GM21825 (cell line): ENCODE measurements around the gene PTPRD.

Experiments used
- ATAC-seq: cut with Tn5 transposase; IDR thresholded peaks from one replicate; pipeline ENCODE4 v1.9.1; 2021; ENCODE audit warnings: mild to moderate bottlenecking, moderate library complexity; ENCODE audit not compliant: unreplicated experiment

PTPRD gene

DNA sequence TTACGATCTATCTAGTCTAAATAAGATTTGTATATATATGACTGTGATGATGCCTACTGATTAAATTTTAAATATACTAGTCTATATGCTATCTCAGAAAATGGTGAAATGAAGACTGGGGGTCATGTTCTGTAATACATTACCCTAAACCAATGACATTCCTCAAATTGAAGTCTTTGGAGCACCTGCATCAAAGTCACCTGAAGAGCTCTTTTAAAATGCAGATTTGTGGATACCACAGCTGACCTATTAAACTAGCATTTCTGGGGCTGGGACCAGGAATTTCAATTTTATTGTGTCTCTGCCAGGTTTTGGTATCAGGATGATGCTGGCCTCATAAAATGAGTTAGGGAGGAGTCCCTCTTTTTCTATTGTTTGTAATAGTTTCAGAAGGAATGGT is 2181.3 kb downstream of the PTPRD start:
- no peak for ATAC-seq

DNA sequence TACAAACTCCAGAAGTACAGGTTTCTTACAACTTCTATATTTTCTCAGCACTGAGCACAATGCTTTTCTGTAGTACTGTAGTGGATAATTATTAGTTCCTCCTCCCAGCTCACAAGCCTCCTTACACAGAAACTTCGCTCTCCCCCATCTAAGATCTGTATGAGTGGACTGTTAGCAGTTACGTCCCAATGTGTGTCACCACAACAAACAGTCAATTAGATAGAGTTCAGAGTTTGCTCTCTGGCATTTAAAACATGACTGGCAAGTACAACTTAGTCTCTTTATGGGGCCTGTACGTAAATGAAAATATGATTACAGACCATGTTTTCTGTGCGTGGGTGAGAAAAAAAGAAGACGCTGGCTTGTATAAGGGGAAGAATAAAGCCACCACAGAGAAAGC is 2181.9 kb downstream of the PTPRD start:
- ATAC-seq: no peak

DNA sequence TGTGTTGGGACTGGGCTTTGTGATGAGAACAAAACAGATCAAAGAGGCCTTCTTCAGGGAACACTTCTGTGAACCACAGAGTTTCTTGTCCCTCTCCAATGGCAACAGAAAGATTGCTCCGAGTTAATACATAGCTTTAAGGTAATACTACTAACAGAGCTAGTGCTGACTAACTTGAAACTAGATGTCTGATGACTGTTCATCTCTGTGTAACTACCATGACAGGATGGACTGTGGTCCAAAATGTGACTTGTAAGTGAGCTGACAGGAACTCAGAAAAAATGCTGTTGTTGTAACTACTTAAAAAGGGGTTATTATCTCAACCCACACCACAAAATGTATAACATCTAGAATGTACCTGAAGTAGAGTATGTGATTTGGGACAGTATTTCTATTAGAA is 2183.0 kb downstream of the PTPRD start:
- ATAC-seq: no peak

DNA sequence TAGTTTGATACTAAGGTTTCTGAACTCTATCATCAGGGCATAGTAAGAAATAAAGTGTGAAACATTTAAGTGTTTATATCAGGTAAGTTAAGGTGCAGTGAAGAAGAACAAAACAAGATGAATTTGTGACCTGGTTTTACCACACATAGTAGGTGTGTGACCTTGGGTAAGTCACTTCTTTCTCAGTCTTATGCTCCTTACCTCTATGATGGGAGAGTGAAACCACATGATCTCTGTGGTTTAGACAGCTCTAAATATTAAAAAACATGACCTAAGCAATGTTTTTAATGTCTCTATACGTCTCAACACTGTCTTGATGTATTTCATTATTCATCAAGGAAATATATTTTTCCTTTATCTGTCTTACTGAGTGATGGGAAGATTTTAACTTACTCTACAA is 2183.6 kb downstream of the PTPRD start:
- ATAC-seq: no peak

DNA sequence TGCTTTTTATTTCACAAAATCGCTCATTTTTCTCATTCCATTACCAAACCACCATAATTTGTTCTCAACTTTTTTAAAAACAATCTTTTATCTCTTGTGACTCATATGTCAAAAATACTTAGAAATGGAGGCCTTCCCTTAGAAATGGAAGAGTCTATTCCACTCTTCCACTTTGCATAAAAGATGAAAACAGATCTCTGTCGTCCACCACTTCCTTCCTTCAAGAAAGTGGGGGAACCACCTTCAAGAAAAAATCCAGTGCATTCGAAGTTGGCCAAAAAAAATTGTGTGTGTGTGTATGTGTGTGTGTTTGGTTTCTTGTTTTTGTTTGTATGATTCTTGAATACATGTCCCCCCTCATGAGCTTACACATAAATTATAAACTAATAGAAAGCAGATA is 2184.4 kb downstream of the PTPRD start:
- no peak for ATAC-seq

DNA sequence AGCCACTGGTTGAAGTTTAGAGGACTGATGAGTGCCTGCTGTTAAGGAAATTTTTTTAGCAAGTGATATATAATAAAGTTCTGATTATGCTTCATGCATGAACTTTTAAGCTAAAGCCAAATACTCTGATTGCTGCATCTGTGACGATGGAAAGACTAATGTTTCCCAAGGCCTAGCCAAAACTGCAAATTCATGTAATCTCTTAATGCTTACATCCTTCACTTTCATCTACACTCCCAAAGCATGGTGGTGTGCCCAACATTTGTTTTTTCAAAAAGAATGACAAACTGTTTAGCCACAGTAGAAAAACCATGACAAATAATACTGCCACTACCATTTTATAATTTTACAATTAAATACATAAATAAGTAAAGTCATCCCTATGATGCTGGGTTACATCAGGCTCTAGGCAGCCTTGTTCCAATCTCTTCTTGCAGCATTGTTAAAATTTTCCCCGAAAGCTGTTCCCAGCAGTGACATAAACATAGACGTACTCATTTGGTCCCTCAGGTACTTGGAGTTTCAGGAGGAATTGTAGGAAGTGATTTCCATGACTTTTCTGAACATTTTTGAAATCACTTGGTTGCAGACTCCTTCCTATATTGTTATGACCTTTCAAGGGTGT is 2187.9 kb downstream of the PTPRD start:
- ATAC-seq: no peak

DNA sequence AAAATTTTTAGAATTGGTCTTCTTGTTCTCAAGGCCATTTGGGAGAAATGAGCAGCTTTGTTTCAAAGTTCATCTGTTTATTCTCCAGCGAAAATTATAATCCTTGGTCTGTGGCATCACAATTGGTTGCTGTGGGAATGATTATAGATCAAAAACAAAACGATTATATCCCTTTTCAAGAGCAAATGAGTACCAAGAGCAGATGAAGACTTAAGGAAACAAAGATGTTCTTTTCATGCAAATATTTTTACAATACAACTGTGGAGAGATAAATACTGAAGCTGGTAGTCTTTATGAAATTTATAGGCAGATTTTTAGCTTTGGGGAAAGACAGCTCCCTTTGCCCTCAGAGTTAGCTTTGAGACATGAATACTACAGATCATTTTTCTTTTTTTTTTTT is 2192.4 kb downstream of the PTPRD start:
- ATAC-seq: no peak

DNA sequence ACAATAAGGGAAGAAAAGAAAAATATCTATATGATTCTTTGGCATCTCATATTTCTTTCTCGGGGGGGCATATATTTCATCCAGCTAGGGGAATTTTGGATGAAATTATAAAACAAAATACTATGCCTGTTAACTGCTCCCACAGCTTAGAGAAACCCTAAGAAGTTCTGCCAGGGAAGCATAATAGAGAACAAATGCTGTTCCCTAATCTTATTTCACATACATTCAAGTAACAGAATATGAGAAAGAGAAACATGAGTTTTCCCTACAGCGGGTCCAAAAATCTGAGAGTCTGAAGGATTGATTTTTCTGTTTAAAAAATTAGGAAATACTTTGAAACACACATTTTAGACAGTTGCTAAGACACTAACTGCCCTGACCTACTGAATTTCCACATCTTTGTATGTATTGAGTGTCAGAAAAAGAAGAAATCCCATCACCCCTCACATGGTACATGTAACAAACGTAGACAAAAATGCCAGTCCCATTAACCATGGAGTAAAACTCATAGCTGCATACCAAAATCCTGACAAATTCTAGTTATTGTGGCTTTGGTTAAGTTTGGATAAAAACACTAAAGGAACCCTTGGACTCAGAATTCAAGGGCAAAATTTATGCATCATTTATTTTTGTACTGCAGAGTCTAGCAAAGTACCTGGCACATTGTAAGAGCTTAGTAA is 2193.1 kb downstream of the PTPRD start:
- ATAC-seq: no peak

DNA sequence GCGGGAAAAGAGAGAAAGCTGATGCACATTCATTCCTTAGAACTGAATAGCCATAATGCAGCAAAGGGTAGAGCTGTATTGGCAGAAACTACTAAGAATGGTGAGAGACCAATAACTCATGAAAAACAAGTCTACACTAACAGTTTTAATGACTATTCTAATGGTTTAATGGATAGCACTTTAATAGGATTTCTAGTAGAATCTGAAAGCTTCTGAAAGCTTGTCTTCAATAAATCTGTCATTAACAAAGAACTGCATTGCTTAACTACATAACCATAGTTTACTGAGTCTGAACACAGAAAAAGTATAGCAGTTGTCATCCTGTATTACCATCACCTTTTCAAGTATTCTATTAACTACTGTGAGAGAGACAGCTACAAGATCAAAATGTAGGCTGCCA is 2195.5 kb downstream of the PTPRD start:
- ATAC-seq: no peak

DNA sequence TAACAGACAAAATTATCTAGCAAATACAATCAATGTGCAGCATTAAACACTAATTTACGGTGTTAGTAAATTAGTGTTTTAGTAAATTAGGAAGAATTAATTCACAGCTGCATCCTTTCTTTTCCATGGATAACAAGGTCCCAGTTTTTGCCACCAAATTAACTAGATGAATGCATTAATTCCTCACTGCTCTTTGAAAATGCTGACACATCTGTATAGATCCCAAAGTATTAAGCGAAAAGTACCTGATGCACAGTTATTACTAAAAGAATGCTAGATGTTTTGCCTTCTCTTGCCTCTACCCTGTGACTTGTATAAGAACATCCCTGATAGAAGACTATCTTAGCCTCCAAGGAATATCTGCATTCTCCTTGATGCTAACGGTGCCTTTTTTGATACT is 2200.5 kb downstream of the PTPRD start:
- no peak for ATAC-seq

DNA sequence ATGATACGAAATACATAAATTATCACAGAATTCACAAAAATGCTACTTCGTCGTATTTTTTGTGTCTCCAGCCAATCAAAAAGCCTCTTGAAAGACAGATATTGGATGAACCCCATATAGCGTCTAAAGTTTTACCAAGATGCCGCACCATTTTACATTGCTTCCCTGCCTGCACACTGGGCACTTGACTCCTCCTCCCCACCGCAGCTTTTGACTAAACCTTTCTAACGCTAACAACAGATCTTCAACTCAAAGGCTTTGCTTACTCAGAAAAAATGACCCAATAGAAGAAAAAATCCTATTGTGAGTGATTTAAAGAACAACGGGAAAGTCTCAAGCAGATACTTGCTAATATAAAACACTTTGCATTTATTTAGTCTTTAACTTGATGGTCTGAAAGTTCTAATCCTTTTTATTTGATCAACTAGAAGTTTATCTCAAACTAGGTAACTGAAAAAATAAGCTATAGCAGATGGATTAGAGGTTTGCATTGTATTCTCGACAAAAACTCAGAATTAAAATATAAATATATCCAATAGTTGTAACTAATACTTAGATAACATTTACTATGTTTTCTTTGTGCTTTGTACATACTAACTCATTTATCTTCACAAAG is 2204.1 kb downstream of the PTPRD start:
- no peak for ATAC-seq

DNA sequence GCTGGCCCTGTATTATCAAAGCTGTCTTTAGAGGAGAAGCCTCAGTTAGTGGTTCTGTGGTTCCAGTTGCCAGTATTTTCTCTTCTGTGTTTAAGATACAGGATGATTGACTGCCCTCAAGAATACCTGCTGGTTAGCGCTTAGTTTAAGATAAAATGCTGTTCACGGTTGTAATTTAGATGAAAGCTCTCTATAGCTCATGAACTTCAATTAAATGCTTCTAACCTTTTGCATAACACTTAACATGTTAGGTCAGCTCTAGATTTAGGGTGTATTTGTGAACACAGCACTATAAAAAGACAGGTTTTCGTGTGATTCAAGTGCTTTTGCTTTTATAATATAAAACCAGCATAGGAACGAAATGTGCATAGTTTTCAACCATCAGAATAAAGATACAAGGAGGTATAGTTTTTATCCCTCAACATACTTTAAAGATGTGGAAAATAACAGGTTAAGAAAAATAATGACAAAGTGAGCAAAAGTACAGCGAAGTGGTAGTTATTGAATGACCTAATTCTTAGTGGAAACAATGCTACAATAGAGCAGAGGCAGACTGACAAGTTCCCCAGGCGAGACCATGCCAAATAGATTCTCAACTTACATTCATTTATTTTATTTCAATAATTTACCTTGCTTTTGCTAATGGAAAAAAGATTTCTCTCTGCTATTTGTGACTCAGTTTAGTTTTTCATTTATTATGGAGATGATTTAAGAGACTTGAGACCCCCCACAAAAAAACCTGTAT is 2210.7 kb downstream of the PTPRD start:
- no peak for ATAC-seq

DNA sequence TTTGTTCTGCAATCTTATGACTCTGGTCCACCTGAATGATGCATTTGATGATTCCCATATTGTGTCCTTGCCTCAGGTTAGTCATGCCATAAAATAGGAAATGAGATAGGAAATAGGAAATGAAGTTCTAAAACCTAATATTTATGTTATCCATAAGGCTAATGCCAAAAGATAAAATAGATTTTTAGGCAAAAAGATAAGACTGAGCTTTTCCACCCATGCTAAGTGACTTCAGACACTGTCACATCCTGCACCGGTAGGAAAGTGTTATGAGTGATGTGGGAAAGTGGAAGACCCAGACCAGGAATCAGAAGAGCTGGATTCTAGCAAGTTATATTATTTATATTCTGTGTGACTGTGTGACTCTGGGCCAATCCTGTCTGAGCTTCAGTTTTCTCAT is 2212.4 kb downstream of the PTPRD start:
- ATAC-seq: no peak

DNA sequence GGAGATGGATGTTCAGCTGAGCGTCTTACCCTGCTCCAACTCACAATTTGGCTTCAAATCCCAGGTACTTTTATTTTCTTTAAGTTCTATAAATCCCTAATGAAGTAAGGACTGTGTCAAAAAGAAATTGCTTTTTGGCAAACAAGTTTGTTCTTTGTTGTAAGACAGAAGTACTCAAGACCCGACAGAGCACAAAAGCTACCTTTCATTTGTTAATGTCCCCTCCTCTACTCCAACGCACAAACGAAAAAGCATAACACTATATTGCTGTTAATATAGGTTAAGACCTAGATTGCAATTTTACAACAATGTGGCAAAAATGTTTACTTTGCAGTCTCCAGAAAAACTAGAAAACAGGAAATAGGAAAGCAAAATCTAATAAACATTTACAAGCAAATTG is 2217.8 kb downstream of the PTPRD start:
- ATAC-seq: no peak

DNA sequence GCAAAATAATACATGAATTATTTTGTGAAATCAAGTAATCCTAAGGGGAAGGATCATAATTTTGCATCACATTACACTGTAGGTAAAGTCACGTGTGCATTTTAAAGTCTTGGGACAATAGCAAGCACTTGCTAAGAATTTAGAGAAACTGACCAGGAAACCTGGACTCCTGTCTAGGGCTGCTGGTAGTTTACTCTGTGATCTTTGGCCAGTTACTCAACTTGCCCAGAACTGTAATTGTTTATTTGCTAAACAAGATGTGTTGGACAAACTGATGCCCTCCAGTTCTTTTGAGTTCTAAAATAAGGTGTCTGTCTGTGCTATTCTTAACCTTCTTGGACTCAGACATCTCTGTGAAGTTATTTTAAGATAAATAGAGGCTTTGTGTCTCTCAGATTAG is 2218.5 kb downstream of the PTPRD start:
- no peak for ATAC-seq

DNA sequence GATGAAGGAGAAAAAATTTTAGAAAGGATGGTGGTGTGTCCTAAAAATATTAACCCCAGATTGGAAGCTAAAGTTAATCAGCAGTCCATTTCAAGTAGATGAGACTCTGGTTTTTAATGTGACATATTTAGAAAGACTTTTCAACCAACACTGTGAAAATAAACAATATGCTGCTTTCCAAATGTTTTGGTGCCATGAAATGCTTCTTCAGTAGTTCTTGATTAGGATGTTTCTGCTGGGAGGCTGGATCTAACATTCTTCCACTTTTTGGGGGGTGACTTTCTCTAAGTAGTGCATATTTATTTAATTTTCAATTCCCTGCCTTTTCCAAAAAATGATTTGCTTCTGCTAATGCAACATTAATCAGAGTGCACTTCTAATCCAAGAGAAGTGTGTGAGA is 2219.9 kb downstream of the PTPRD start:
- ATAC-seq: no peak

DNA sequence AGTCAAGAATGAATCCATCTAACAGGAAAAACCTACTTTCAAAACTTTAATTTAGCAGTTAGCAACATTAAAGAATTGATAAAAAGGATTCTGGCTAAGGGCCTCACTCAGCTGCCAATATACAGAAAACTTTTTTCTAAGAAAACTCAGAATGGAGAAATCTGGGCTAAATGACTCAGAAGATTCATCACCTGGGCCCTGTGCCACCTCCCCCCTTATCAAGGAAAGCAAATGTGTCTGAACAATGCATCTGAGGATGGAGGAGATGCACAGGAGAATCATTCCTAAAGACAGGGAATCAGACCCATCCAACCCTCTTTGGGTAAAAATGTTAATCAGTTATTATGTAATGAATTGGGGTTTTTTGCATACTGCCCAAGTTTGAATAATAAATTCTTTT is 2221.2 kb downstream of the PTPRD start:
- ATAC-seq: no peak

DNA sequence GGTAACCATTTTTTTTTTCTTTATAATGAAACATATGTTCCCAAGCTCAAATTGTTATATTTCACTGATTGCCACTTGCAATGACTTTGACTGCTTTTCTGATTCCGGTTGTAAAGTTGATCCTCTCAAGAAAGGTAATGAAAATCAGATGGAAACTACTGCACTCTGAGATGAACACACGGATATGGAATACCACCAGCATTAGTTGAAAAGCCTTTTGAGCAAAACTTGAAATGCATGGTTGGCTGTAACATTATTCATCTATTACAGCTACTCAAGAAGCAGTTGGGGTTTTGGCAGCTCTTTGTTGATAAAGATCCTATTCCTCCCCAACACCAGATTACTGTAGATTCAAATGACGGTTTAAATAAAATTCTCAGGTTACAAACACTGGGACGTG is 2221.7 kb downstream of the PTPRD start:
- ATAC-seq: no peak

DNA sequence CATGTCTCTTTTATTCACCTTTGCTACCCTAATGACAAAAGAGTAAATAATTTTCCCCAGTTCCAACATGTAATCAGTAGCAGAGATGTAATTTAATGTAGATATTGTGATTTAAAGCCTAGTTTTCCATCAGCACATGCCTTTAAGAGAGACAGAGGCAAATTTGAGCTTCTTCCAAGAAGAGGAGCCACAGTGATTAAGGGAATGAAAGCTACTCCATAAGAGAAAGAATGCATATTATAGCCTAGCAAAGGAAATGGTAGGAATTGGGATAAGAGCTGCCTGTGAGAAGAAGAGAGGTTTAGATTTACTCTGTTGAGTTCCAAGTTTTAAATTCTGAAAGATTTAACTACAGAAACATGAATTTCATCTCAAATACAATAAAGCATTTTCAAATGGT is 2222.2 kb downstream of the PTPRD start:
- ATAC-seq: no peak

DNA sequence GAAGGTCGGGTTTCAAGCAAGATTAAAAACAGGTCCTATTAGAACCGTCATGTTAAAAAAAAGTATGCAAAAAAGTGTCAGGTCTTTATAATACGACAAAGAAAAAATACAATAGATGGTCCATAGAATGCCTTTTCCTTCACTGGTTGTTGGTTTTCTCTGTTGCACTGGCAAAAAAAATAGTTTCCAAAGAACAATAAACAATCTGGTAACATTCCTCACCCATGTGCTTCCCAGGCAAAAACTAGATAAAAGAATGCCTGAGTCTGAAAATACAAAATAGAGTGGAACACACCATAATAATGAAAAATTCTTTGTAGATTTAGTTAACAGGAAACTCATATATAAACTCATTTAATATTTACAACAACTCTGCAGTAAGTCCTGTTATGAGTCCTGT is 2223.3 kb downstream of the PTPRD start:
- ATAC-seq: no peak

DNA sequence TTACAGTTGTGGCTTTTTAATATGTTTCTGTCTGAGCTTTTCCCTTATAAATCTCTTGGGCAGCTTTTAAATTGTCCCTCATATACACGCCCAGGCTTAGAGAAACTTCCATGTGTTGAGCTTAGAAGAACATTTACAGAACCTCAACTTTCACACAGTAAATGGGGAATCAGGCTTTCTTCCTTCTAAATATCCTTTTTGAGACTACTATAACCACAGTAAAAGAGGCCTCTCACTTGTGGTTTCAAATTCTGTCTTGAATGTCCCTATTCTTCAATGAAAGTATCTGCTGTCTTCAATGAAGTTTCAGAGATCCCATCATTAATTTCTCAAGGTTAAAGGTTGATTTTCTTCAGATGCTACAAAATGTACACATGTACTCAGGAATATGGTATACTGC is 2224.7 kb downstream of the PTPRD start:
- ATAC-seq: no peak

DNA sequence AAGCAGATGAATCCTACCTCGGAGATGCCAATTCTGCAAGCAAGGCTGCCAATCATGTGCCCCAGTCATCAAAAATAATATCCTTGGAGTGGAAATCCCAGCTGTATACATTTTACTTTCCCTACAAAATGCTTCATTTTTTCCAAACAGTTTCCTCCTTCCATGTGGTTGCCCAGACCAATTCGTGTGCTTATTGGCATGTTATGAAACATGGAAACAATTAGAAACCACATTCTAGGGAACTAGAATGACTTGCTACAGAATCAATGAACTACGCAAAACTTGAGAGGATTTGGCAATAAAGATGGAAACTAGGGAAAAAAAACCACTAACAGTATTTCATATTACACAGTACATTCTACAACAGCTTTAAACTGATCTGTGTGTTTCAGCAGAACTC is 2228.7 kb downstream of the PTPRD start:
- ATAC-seq: no peak
